Mesenchymal stem cell (in vitro differentiated cells and primary cell): ENCODE results near the gene BCAS1.

Experiments used
- DNase-seq: peaks from one replicate; pipeline ENCODE4 v3.0.0-alpha.2; 2013
- H2AFZ ChIP-seq: one replicate; pipeline ENCODE4 v1.6.1; 2013; ENCODE audit warnings: low read depth, mild to moderate bottlenecking, control low read depth, inconsistent platforms, low read length, moderate library complexity
- H2AK5ac ChIP-seq: 2 replicates; pipeline ENCODE4 v1.6.1; 2013; ENCODE audit warnings: low read length, moderate library complexity, mild to moderate bottlenecking, inconsistent platforms; ENCODE audit not compliant: severe bottlenecking
- H2BK120ac ChIP-seq: one replicate; pipeline ENCODE4 v1.6.1; 2013; ENCODE audit warnings: low read depth, mild to moderate bottlenecking, inconsistent platforms, low read length, moderate library complexity
- H2BK12ac ChIP-seq, 2 experiments: one replicate each; pipeline ENCODE4 v1.6.1; 2013; ENCODE audit warnings: inconsistent platforms in 2 of 2, low read length in 2 of 2, mild to moderate bottlenecking in 2 of 2, moderate library complexity in 2 of 2, control low read depth in 1 of 2
- H2BK15ac ChIP-seq: one replicate; pipeline ENCODE4 v1.6.1; 2013; ENCODE audit warnings: mild to moderate bottlenecking, low read depth, inconsistent platforms; ENCODE audit not compliant: poor library complexity, severe bottlenecking
- H2BK5ac ChIP-seq: 2 replicates; pipeline ENCODE4 v1.6.1; 2013; ENCODE audit warnings: low read depth, mild to moderate bottlenecking, low read length, control low read depth, inconsistent platforms; ENCODE audit not compliant: poor library complexity, severe bottlenecking
- H3K14ac ChIP-seq, 2 experiments: one replicate each; pipeline ENCODE4 v1.6.1; 2013; ENCODE audit warnings: inconsistent platforms in 2 of 2, low read length in 2 of 2, control low read depth in 1 of 2, mild to moderate bottlenecking in 1 of 2, moderate library complexity in 1 of 2
- H3K18ac ChIP-seq, 2 experiments: one replicate each; pipeline ENCODE4 v1.6.1; 2013; ENCODE audit warnings: inconsistent platforms in 2 of 2, low read length in 2 of 2, control low read depth in 1 of 2, low read depth in 1 of 2, mild to moderate bottlenecking in 1 of 2
- H3K23ac ChIP-seq, 2 experiments: one replicate each; pipeline ENCODE4 v1.6.1; 2013; ENCODE audit warnings: inconsistent platforms in 2 of 2, low read length in 2 of 2, mild to moderate bottlenecking in 2 of 2, moderate library complexity in 2 of 2, control low read depth in 1 of 2
- H3K27ac ChIP-seq: 2 replicates; pipeline ENCODE4 v1.5.1; 2013; ENCODE audit warnings: mild to moderate bottlenecking, moderate library complexity, low read length, control low read depth, inconsistent platforms; ENCODE audit not compliant: poor library complexity, severe bottlenecking
- H3K27me3 ChIP-seq, 2 experiments: 2 replicates each; pipeline versions ENCODE4 v1.6.1 to v1.7.0; 2013; ENCODE audit warnings: low read length in 2 of 2, mild to moderate bottlenecking in 2 of 2, moderate library complexity in 2 of 2, control low read depth in 1 of 2, inconsistent platforms in 1 of 2; ENCODE audit not compliant: control insufficient read depth in 1 of 2, insufficient read depth in 1 of 2
- H3K36me3 ChIP-seq, 2 experiments: 2 replicates each; pipeline versions ENCODE4 v1.6.1 to v1.7.0; 2013; ENCODE audit warnings: low read length in 2 of 2, control low read depth in 1 of 2, inconsistent platforms in 1 of 2, low read depth in 1 of 2, mild to moderate bottlenecking in 1 of 2; ENCODE audit not compliant: insufficient read depth in 2 of 2, control insufficient read depth in 1 of 2
- H3K4ac ChIP-seq, 2 experiments: one replicate each; pipeline ENCODE4 v1.6.1; 2013; ENCODE audit warnings: inconsistent platforms in 2 of 2, low read length in 2 of 2, mild to moderate bottlenecking in 2 of 2, moderate library complexity in 2 of 2, control low read depth in 1 of 2, low read depth in 1 of 2
- H3K4me1 ChIP-seq: 2 replicates; pipeline ENCODE4 v1.6.1; 2013; ENCODE audit warnings: low read depth, low read length, control low read depth; ENCODE audit not compliant: control insufficient read depth, insufficient read depth
- H3K4me2 ChIP-seq: 2 replicates; pipeline ENCODE4 v1.6.1; 2013; ENCODE audit warnings: low read length, mild to moderate bottlenecking, inconsistent platforms; ENCODE audit not compliant: poor library complexity, severe bottlenecking
- H3K4me3 ChIP-seq, 2 experiments: 2 replicates each; pipeline versions ENCODE4 v1.5.1 to v1.7.0; 2013; ENCODE audit warnings: low read length in 2 of 2, mild to moderate bottlenecking in 2 of 2, control low read depth in 1 of 2, low read depth in 1 of 2; ENCODE audit not compliant: insufficient read depth in 1 of 2
- H3K79me1 ChIP-seq: replicated peaks from 2 replicates; pipeline ENCODE4 v1.6.1; 2013; ENCODE audit warnings: mild to moderate bottlenecking, control low read depth, low read length, inconsistent platforms; ENCODE audit not compliant: poor library complexity, severe bottlenecking
- H3K9ac ChIP-seq: 2 replicates; pipeline ENCODE4 v1.7.0; 2013; ENCODE audit warnings: mild to moderate bottlenecking, low read length, moderate library complexity
- H3K9me3 ChIP-seq: 2 replicates; pipeline ENCODE4 v1.7.0; 2013; ENCODE audit warnings: mild to moderate bottlenecking, low read length; ENCODE audit not compliant: control insufficient read depth
- H4K8ac ChIP-seq: one replicate; pipeline ENCODE4 v1.6.1; 2013; ENCODE audit warnings: inconsistent platforms, mild to moderate bottlenecking, low read length, moderate library complexity
- H4K91ac ChIP-seq: one replicate; pipeline ENCODE4 v1.6.1; 2013; ENCODE audit warnings: mild to moderate bottlenecking, low read length, inconsistent platforms
- WGBS: methylation state at CpG from one replicate; pipeline ENCODE4 v1.1.7; 2013; ENCODE audit warnings: mixed read lengths; 5-methylcytosine and 5-hydroxymethylcytosine counted together

Gene BCAS1

DNA sequence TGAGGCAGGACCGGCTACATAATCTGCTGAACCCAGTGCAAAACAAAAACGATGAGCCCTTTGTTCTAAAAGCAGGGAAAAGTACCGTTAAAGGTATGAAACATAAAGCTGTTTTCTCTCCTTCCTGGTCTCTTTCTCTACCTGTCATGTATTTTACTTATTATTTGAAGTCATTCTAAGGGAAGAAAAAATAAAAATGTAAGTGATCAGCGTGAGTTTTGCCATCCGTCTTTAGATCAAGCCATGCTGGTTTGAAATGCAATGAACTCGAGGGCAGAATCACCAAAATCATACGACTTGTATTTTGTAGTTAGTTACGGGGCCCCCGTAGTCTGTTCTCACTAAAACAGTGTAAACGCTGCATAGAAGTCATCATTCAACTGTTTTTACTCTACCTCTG lies 2.9 kb upstream of the BCAS1 start:
- Histone ChIP-seq H2BK5ac (no peak overlapping the region), H3K79me1 (no peaks in the 10 kb centered on the region), H3K27me3 (peaks cover 6 to 7% of the 10 kb centered on the region in 2 experiments), H2BK15ac (no peak overlapping the region), H3K9me3 (no peaks in the 10 kb centered on the region), H3K27ac (no peak overlapping the region), H3K4ac (no peak overlapping the region), H3K4me3 (no peak overlapping the region), H2BK12ac (no peak overlapping the region), H3K23ac (no peak overlapping the region), H3K36me3 (no peaks in the 10 kb centered on the region), H4K8ac (no peak overlapping the region), H2BK120ac (no peak overlapping the region), H2AK5ac (no peak overlapping the region), H4K91ac (no peak overlapping the region), H3K14ac (no peak overlapping the region), H2AFZ (no peak overlapping the region), H3K4me2 (no peak overlapping the region), H3K9ac (no peak overlapping the region), H3K4me1 (peaks cover 5% of the 10 kb centered on the region), H3K18ac (no peak overlapping the region)
- DNase-seq: no peak
- WGBS: 87% methylated on average over 8 of the region's 10 CpGs

DNA sequence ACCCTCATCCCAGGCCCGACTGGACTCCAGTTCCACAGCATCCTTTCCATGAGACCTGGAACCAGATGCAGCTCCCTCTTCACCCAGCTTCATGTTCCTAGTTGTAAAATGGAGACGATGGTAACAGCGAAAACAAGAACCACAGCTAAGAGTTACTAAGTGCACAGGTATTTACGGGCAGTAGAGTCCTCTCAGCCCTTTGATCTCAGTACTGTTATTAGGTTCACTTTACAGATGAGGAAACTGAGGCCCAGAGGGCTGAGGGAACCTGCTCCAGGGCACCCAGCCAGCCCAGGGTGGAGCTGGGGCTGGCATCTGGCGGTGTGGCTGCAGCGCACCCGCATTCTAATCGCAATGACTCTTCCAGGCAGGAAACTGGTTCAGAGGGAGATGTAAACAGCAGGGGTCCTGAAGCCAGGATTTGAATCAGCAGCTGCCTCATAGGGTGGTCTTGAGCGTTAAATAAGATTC lies 858 bp downstream of the BCAS1 start:
- Histone ChIP-seq H3K4me3 (no peak overlapping the region), H3K4ac (no peak overlapping the region), H2BK12ac (no peak overlapping the region), H2AFZ (no peak overlapping the region), H2AK5ac (no peak overlapping the region), H2BK120ac (no peak overlapping the region), H3K9me3 (no peaks in the 10 kb centered on the region), H4K8ac (no peak overlapping the region), H3K36me3 (no peaks in the 10 kb centered on the region), H3K4me1 (peaks cover 12% of the 10 kb centered on the region), H4K91ac (no peak overlapping the region), H3K23ac (no peak overlapping the region), H3K79me1 (no peaks in the 10 kb centered on the region), H3K27ac (no peak overlapping the region), H2BK5ac (no peak overlapping the region), H2BK15ac (no peak overlapping the region), H3K27me3 (peaks cover 0 to 6% of the 10 kb centered on the region in 2 experiments), H3K4me2 (no peak overlapping the region), H3K14ac (no peak overlapping the region), H3K18ac (no peak overlapping the region), H3K9ac (no peak overlapping the region)
- 73% methylated on average over 9 of the region's 9 CpGs for WGBS
- no peak for DNase-seq

DNA sequence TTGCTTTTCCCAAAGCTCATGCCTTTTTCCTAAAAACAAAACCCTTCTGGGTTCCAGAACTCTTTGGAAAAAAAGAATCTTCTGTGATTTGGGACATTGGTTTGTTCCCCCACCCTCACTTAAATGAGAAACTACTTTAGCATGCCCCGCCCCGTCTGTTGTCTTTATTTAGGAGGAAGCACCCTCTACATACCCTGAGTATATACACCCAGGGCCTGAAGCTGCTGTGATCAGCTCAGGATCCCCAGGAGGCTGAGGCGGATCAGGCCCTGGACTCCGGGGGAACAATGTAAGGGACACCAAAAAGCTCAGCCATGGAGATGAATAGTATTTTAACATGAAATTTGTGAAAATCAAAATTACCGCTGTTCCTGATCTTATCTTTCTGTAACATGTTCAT lies 1.4 kb downstream of the BCAS1 start:
- WGBS: 90% methylated on average over 5 of the region's 5 CpGs
- no peak overlapping the region for H3K9ac ChIP-seq

DNA sequence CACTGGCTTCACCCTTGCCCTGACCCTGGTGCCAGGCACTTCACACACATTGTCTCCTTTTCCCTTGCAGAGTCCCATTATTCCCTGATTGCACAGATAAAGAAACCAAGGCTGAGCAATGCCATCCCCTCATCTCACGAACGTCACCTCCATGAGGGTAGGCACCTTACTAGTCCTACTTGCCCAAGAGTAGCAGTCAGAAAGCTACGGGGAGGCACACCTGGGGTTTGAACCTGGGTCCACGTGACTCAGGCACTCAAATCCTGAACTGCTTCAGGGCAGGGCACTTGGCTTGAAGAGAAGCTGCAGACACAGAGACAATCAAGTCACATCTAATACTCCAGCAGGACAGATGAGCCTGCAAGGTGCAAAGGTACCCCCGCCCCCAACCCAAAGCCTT lies 1.9 kb downstream of the BCAS1 start:
- Histone ChIP-seq H3K27ac (no peak overlapping the region), H3K9ac (no peak overlapping the region), H3K79me1 (no peaks in the 10 kb centered on the region), H3K18ac (no peak overlapping the region), H3K4me1 (peaks cover 12% of the 10 kb centered on the region), H3K4me3 (no peak overlapping the region), H3K4ac (no peak overlapping the region), H3K14ac (no peak overlapping the region), H4K8ac (no peak overlapping the region), H3K36me3 (no peaks in the 10 kb centered on the region), H2BK5ac (no peak overlapping the region), H3K27me3 (peaks cover 0 to 3% of the 10 kb centered on the region in 2 experiments), H4K91ac (no peak overlapping the region), H3K23ac (no peak overlapping the region), H3K4me2 (no peak overlapping the region), H2BK15ac (no peak overlapping the region), H3K9me3 (no peaks in the 10 kb centered on the region), H2AFZ (no peak overlapping the region), H2BK12ac (no peak overlapping the region), H2AK5ac (no peak overlapping the region), H2BK120ac (no peak overlapping the region)
- WGBS: 65% methylated on average over 5 of the region's 5 CpGs
- no peak for DNase-seq

More for the DNA sequence above, 1.4 kb downstream of the BCAS1 start:
- H3K4me3 ChIP-seq: no peak overlapping the region
- H2BK5ac ChIP-seq: no peak overlapping the region
- H3K4me1 ChIP-seq: peaks cover 12% of the 10 kb centered on the region
- no peak overlapping the region for H2BK120ac ChIP-seq
- no peak overlapping the region for H3K27ac ChIP-seq
- no peaks in the 10 kb centered on the region for H3K9me3 ChIP-seq
- H4K8ac ChIP-seq: no peak overlapping the region
- H4K91ac ChIP-seq: no peak overlapping the region
- H3K14ac ChIP-seq: no peak overlapping the region
- H3K36me3 ChIP-seq: no peaks in the 10 kb centered on the region
- no peak overlapping the region for H3K4ac ChIP-seq
- H2BK15ac ChIP-seq: no peak overlapping the region
- peaks cover 0 to 3% of the 10 kb centered on the region in 2 experiments for H3K27me3 ChIP-seq
- H2AK5ac ChIP-seq: peak overlapping the region; percentile 41
- no peaks in the 10 kb centered on the region for H3K79me1 ChIP-seq
- no peak for DNase-seq
- no peak overlapping the region for H2AFZ ChIP-seq
- no peak overlapping the region for H2BK12ac ChIP-seq
- no peak overlapping the region for H3K18ac ChIP-seq
- H3K23ac ChIP-seq: no peak overlapping the region
- H3K4me2 ChIP-seq: no peak overlapping the region
